ENCODE data around the gene GAA.

Gene GAA

GRCh38 chr17:80097844-80098691 lies 3.3 kb upstream of the GAA start:
- H3K27me3 ChIP-seq (ENCODE audit: insufficient read depth, low read length) = no peaks in the 10 kb centered on the region
- H3K9me2 ChIP-seq (ENCODE audit: low read depth, low read length) = no peaks in the 10 kb centered on the region
- no peaks in the 10 kb centered on the region for H3K9me3 ChIP-seq (ENCODE audit: low read length)
- H4K20me1 ChIP-seq (ENCODE audit: insufficient read depth, low read length) = no peaks in the 10 kb centered on the region
- H3K4me3 ChIP-seq (ENCODE audit: low read depth, low read length, poor library complexity, severe bottlenecking) = no peak overlapping the region
- peaks cover 16% of the 10 kb centered on the region for H3K4me1 ChIP-seq (ENCODE audit: insufficient read depth, low read length, severe bottlenecking)
- TF ChIP-seq CTCF (IDR thresholded peaks at IDR 0.05; ENCODE audit: low read length) (no peak), EZH2 (IDR thresholded peaks at IDR 0.05; ENCODE audit: borderline replicate concordance, low read length) (no peak)
- no peaks in the 10 kb centered on the region for H3K36me3 ChIP-seq (ENCODE audit: insufficient read depth, low read length)
- H3K79me2 ChIP-seq (ENCODE audit: insufficient read depth, low read length) = no peaks in the 10 kb centered on the region
- no peak overlapping the region for H3K4me2 ChIP-seq (ENCODE audit: low read length)
- no peak overlapping the region for H3K9ac ChIP-seq (ENCODE audit: low read length)
- no peaks in the 10 kb centered on the region for H3F3A ChIP-seq (ENCODE audit: insufficient read depth, low read length)
- H2AFZ ChIP-seq (ENCODE audit: low read length) = no peak overlapping the region
- H3K27ac ChIP-seq (ENCODE audit: low read depth, low read length, poor library complexity, severe bottlenecking) = no peak overlapping the region

- no peak overlapping the region for H3K4me2 ChIP-seq (ENCODE audit: low read length)
- H3F3A ChIP-seq (ENCODE audit: insufficient read depth, low read length) = no peaks in the 10 kb centered on the region
- no peak overlapping the region for H3K27ac ChIP-seq (ENCODE audit: low read depth, low read length, poor library complexity, severe bottlenecking)
- H3K9me2 ChIP-seq (ENCODE audit: low read depth, low read length) = no peaks in the 10 kb centered on the region
- no peaks in the 10 kb centered on the region for H3K27me3 ChIP-seq (ENCODE audit: insufficient read depth, low read length)
- H3K4me1 ChIP-seq (ENCODE audit: insufficient read depth, low read length, severe bottlenecking) = peaks cover 16% of the 10 kb centered on the region
- H3K79me2 ChIP-seq (ENCODE audit: insufficient read depth, low read length) = no peaks in the 10 kb centered on the region
- H3K9me3 ChIP-seq (ENCODE audit: low read length) = no peaks in the 10 kb centered on the region
- no peaks in the 10 kb centered on the region for H3K36me3 ChIP-seq (ENCODE audit: insufficient read depth, low read length)
- H4K20me1 ChIP-seq (ENCODE audit: insufficient read depth, low read length) = no peaks in the 10 kb centered on the region
- TF ChIP-seq CTCF (IDR thresholded peaks at IDR 0.05; ENCODE audit: low read length) = no peak
- TF ChIP-seq EZH2 (IDR thresholded peaks at IDR 0.05; ENCODE audit: borderline replicate concordance, low read length) = no peak
- H3K4me3 ChIP-seq (ENCODE audit: low read depth, low read length, poor library complexity, severe bottlenecking) = no peak overlapping the region
- no peak overlapping the region for H2AFZ ChIP-seq (ENCODE audit: low read length)
- H3K9ac ChIP-seq (ENCODE audit: low read length) = no peak overlapping the region
Measured at GRCh38 chr17:80099291-80100034, 1.9 kb upstream of the GAA start.

- Histone ChIP-seq H3K9me2 (ENCODE audit: low read depth, low read length) (no peaks in the 10 kb centered on the region), H4K20me1 (ENCODE audit: insufficient read depth, low read length) (no peaks in the 10 kb centered on the region), H3K36me3 (ENCODE audit: insufficient read depth, low read length) (no peaks in the 10 kb centered on the region), H3K9ac (ENCODE audit: low read length) (no peak overlapping the region), H3F3A (ENCODE audit: insufficient read depth, low read length) (no peaks in the 10 kb centered on the region), H3K4me2 (ENCODE audit: low read length) (no peak overlapping the region), H3K79me2 (ENCODE audit: insufficient read depth, low read length) (no peaks in the 10 kb centered on the region), H2AFZ (ENCODE audit: low read length) (no peak overlapping the region), H3K4me3 (ENCODE audit: low read depth, low read length, poor library complexity, severe bottlenecking) (no peak overlapping the region), H3K9me3 (ENCODE audit: low read length) (no peaks in the 10 kb centered on the region), H3K27ac (ENCODE audit: low read depth, low read length, poor library complexity, severe bottlenecking) (no peak overlapping the region), H3K27me3 (ENCODE audit: insufficient read depth, low read length) (no peaks in the 10 kb centered on the region), H3K4me1 (ENCODE audit: insufficient read depth, low read length, severe bottlenecking) (peaks cover 16% of the 10 kb centered on the region)
- TF ChIP-seq EZH2 (IDR thresholded peaks at IDR 0.05; ENCODE audit: borderline replicate concordance, low read length) (no peak), CTCF (IDR thresholded peaks at IDR 0.05; ENCODE audit: low read length) (no peak)
Measured at GRCh38 chr17:80100035-80100323, 1.4 kb upstream of the GAA start.

Measured in OCI-LY1 (cell line).